Testis (tissue), 2 donors: Measurements from ENCODE around the gene TRIM27.

ENCODE experiments used
- POLR2A ChIP-seq: fragments of 450-650 bp; IDR thresholded peaks from one replicate; pipeline ENCODE4 v1.6.1; 2017; ENCODE audit warnings: antibody characterized with exemption, mild to moderate bottlenecking, moderate library complexity
- TF ChIP-seq, protein P1 (sequence below), 3 experiments: fragments of 450-650 bp in 2 of 3; fragments of 200-600 bp in 1 of 3; sonication (generic) in 1 of 3; IDR thresholded peaks; one replicate each; pipeline ENCODE4 v1.5.1; 2016 to 2019; ENCODE audit warnings: antibody characterized with exemption in 3 of 3, mild to moderate bottlenecking in 2 of 3, moderate library complexity in 1 of 3

DNA sequence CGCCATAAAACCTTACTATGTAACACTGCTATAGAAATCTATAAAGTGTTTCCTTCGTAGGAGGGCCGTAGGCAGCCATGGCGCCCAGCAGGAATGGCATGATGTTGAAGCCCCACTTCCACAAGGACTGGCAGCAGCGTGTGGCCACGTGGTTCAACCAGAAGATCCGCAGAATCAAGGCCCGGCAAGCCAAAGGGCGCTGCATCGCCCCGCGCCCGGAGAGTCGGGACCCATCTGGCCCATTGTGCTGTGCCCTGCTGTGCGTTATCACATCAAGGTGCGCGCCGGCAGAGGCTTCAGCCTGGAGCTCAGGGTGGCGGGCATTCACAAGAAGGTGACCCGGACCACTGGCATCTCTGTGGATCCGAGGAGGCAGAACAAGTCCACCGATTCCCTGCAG lies 62.4 kb downstream of the TRIM27 start:
- TF ChIP-seq, protein P1, sequence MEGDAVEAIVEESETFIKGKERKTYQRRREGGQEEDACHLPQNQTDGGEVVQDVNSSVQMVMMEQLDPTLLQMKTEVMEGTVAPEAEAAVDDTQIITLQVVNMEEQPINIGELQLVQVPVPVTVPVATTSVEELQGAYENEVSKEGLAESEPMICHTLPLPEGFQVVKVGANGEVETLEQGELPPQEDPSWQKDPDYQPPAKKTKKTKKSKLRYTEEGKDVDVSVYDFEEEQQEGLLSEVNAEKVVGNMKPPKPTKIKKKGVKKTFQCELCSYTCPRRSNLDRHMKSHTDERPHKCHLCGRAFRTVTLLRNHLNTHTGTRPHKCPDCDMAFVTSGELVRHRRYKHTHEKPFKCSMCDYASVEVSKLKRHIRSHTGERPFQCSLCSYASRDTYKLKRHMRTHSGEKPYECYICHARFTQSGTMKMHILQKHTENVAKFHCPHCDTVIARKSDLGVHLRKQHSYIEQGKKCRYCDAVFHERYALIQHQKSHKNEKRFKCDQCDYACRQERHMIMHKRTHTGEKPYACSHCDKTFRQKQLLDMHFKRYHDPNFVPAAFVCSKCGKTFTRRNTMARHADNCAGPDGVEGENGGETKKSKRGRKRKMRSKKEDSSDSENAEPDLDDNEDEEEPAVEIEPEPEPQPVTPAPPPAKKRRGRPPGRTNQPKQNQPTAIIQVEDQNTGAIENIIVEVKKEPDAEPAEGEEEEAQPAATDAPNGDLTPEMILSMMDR (IDR thresholded peaks at IDR 0.05) = no peak
- TF ChIP-seq POLR2A = no peak
